A673 (cell line): Measurements from ENCODE around the gene DGCR8. TPM values are rescaled to one million over a fixed set of nuclear protein-coding genes. Genes with fewer than 3 reads are reported as not detected.

ENCODE experiments used
- BruUV-seq: library from RNA; stranded (reverse); fragments of 400-500 nt; replicated peaks from 2 replicates; lab custom pipeline; 2021; lab: Mats Ljungman, UMichigan
- CTCF ChIA-PET: fragments of 300-600 bp; sonication (Branson Sonifier 250); formaldehyde crosslinking; loops from one replicate; lab custom pipeline; 2022; ENCODE audit warnings: antibody characterized with exemption; lab: Charles Lee
- POLR2A ChIA-PET: fragments of 300-600 bp; sonication (Branson Sonifier 250); formaldehyde crosslinking; loops from one replicate; lab custom pipeline; 2022; ENCODE audit warnings: antibody characterized with exemption; ENCODE audit not compliant: low non-redundant PET; lab: Charles Lee
- DNase-seq: peaks from one replicate; pipeline ENCODE4 v3.0.0-alpha.2; 2015; ENCODE audit warnings: low spot score
- H3K27ac ChIP-seq: fragments of 200-600 bp; sonication (generic); 2 replicates; pipeline ENCODE4 v1.5.1; 2016; ENCODE audit warnings: mixed run types, low read depth, mild to moderate bottlenecking, mixed read lengths, antibody characterized with exemption, low read length; ENCODE audit not compliant: poor library complexity, severe bottlenecking
- H3K27me3 ChIP-seq: fragments of 200-600 bp; sonication (generic); replicated peaks from 2 replicates; pipeline ENCODE4 v1.6.1; 2017; ENCODE audit warnings: mixed run types, low read depth, mild to moderate bottlenecking, mixed read lengths, antibody characterized with exemption, low read length; ENCODE audit not compliant: insufficient read depth, poor library complexity
- H3K36me3 ChIP-seq: fragments of 200-600 bp; sonication (generic); 2 replicates; pipeline ENCODE4 v1.6.1; 2016; ENCODE audit warnings: mixed run types, mild to moderate bottlenecking, mixed read lengths, antibody characterized with exemption, low read length; ENCODE audit not compliant: insufficient read depth, poor library complexity, severe bottlenecking
- H3K4me1 ChIP-seq: fragments of 200-600 bp; sonication (generic); 2 replicates; pipeline ENCODE4 v1.6.1; 2017; ENCODE audit warnings: mixed run types, mild to moderate bottlenecking, mixed read lengths, antibody characterized with exemption, low read length; ENCODE audit not compliant: insufficient read depth, poor library complexity, severe bottlenecking
- H3K4me3 ChIP-seq: fragments of 200-600 bp; sonication (generic); 2 replicates; pipeline ENCODE4 v1.5.1; 2016; ENCODE audit warnings: low read depth, mixed run types, mild to moderate bottlenecking, mixed read lengths, low read length; ENCODE audit not compliant: poor library complexity, severe bottlenecking
- H3K9me3 ChIP-seq: fragments of 200-600 bp; sonication (generic); 2 replicates; pipeline ENCODE4 v1.6.1; 2016; ENCODE audit warnings: mixed run types, low read depth, mild to moderate bottlenecking, mixed read lengths, antibody characterized with exemption, low read length; ENCODE audit not compliant: poor library complexity, severe bottlenecking
- CTCF ChIP-seq: fragments of 300-800, 200-600 bp; sonication (generic); conservative IDR thresholded peaks from 2 replicates; pipeline ENCODE4 v1.5.1; 2017; ENCODE audit warnings: low read depth, mild to moderate bottlenecking, antibody characterized with exemption, low read length, moderate library complexity, mixed read lengths
- EZH2 ChIP-seq: fragments of 200-600 bp; sonication (generic); IDR thresholded peaks from 2 replicates; pipeline ENCODE4 v1.6.1; 2017; ENCODE audit warnings: borderline replicate concordance, low read depth, mild to moderate bottlenecking, mixed read lengths, antibody characterized with exemption, low read length; ENCODE audit not compliant: poor library complexity, severe bottlenecking
- intact Hi-C: fragments of 100-400 bp; cut with micrococcal nuclease; formaldehyde crosslinking; loops from one replicate; pipeline ENCODE4 v1.10.0; 2022; ENCODE audit not compliant: unreplicated experiment
- total RNA-seq: library from RNA; stranded (reverse); gene quantifications from 2 replicates; pipeline ENCODE4 v1.2.3, GENCODE V29; 2021

The DGCR8 gene
- total RNA-seq, 1 experiment from 2014 or later = 63.2 TPM

- DNase-seq = no peak
- Histone ChIP-seq H3K36me3 (peaks cover 77% of the 10 kb centered on the region), H3K9me3 (no peaks in the 10 kb centered on the region), H3K4me1 (no peaks in the 10 kb centered on the region), H3K4me3 (no peak overlapping the region), H3K27ac (no peak overlapping the region), H3K27me3 (no peaks in the 10 kb centered on the region)
- BruUV-seq = no TSS peak
- TF ChIP-seq CTCF (no peak), EZH2 (no peak)
- ChIA-PET CTCF (no interaction called here), POLR2A (no interaction called here)
- intact Hi-C loops = loop anchor here (10.0 kb wide), 1 partner anchor 113 kb away; no protein-coding TSS in a partner anchor
These were observed 7.5 kb downstream of the DGCR8 start for GRCh38 chr22:20087319-20088262.

- no TSS peak for BruUV-seq
These were observed 8.2 kb downstream of the DGCR8 start for GRCh38 chr22:20088263-20088648.

More at GRCh38 chr22:20088263-20088648, 8.2 kb downstream of the DGCR8 start:
- H3K27me3 ChIP-seq = no peaks in the 10 kb centered on the region
- intact Hi-C loops = loop anchor here (10.0 kb wide), 1 partner anchor 113 kb away; no protein-coding TSS in a partner anchor
- TF ChIP-seq CTCF (no peak), EZH2 (no peak)
- H3K36me3 ChIP-seq = peaks cover 83% of the 10 kb centered on the region
- no peaks in the 10 kb centered on the region for H3K9me3 ChIP-seq
- ChIA-PET CTCF (no interaction called here), POLR2A (no interaction called here)
- no peaks in the 10 kb centered on the region for H3K4me1 ChIP-seq
- no peak overlapping the region for H3K27ac ChIP-seq
- DNase-seq = no peak
- H3K4me3 ChIP-seq = no peak overlapping the region
